NCI-H510A treated with DMSO at 0.1 percent for 48 hours (cell line): ENCODE results near the gene ZNF778.
"Not testable (repeated sequence)": the region's sequence is repeated elsewhere in the genome, so short reads cannot be mapped to it uniquely, and the experiment has no call there.

Experiments
- DNase-seq: peaks from one replicate; lab custom pipeline; 2025; lab: John Stamatoyannopoulos, UW

Gene ZNF778

GRCh38 chr16:89257281-89257731, 39.8 kb downstream of the ZNF778 start:
- no peak for DNase-seq

GRCh38 chr16:89257757-89258465, 40.4 kb downstream of the ZNF778 start:
- no peak for DNase-seq

- DNase-seq, result not testable (repeated sequence)
Observed at GRCh38 chr16:89259901-89260300, 42.4 kb downstream of the ZNF778 start.

GRCh38 chr16:89261691-89262563, 44.4 kb downstream of the ZNF778 start:
- DNase-seq, result no peak

GRCh38 chr16:89264800-89265550, 47.5 kb downstream of the ZNF778 start:
- DNase-seq, result no peak

- no peak for DNase-seq
Observed at GRCh38 chr16:89265647-89266046, 48.1 kb downstream of the ZNF778 start.

GRCh38 chr16:89266521-89267134, 49.1 kb downstream of the ZNF778 start:
- DNase-seq, result no peak

- DNase-seq, result not testable (repeated sequence)
Observed at GRCh38 chr16:89267746-89268145, 50.2 kb downstream of the ZNF778 start.

GRCh38 chr16:89268585-89268984, 51.1 kb downstream of the ZNF778 start:
- no peak for DNase-seq

- DNase-seq, result no peak
Observed at GRCh38 chr16:89268987-89269735, 51.7 kb downstream of the ZNF778 start.

- DNase-seq, result no peak
Observed at GRCh38 chr16:89269805-89270665, 52.5 kb downstream of the ZNF778 start.

GRCh38 chr16:89270666-89271345, 53.3 kb downstream of the ZNF778 start:
- DNase-seq, result no peak

GRCh38 chr16:89272631-89273030, 55.1 kb downstream of the ZNF778 start:
- no peak for DNase-seq

GRCh38 chr16:89273741-89274472, 56.4 kb downstream of the ZNF778 start:
- no peak for DNase-seq

GRCh38 chr16:89274561-89275283, 57.2 kb downstream of the ZNF778 start:
- no peak for DNase-seq

- no peak for DNase-seq
Observed at GRCh38 chr16:89275284-89275584, 57.7 kb downstream of the ZNF778 start.

- DNase-seq, result no peak
Observed at GRCh38 chr16:89275837-89276720, 58.6 kb downstream of the ZNF778 start.
